AG09319 (cell line): ENCODE measurements around the gene TMPRSS9.

Source experiments
- DNase-seq: peaks from one replicate; pipeline ENCODE4 v3.0.0-alpha.2; 2010; ENCODE audit warnings: low read depth; ENCODE audit errors: extremely low read depth
- CTCF ChIP-seq: IDR thresholded peaks from 2 replicates; pipeline ENCODE4 v1.5.1; 2011; ENCODE audit warnings: low read depth, mild to moderate bottlenecking, inconsistent platforms, low read length, moderate library complexity

TMPRSS9 gene

GRCh38 chr19:2446381-2446780, 86.3 kb downstream of the TMPRSS9 start:
- DNase-seq, result no peak
- no peak for TF ChIP-seq CTCF

GRCh38 chr19:2449019-2449418, 89.0 kb downstream of the TMPRSS9 start:
- no peak for TF ChIP-seq CTCF
- no peak for DNase-seq

- DNase-seq, result no peak
- no peak for TF ChIP-seq CTCF
Measured at GRCh38 chr19:2451138-2451537, 91.1 kb downstream of the TMPRSS9 start.

GRCh38 chr19:2451741-2452140, 91.7 kb downstream of the TMPRSS9 start:
- no peak for TF ChIP-seq CTCF
- no peak for DNase-seq

- TF ChIP-seq CTCF, result no peak
- no peak for DNase-seq
Measured at GRCh38 chr19:2453431-2454025, 93.5 kb downstream of the TMPRSS9 start.

GRCh38 chr19:2454199-2454961, 94.3 kb downstream of the TMPRSS9 start:
- no peak for DNase-seq
- TF ChIP-seq CTCF, result no peak

- DNase-seq, result no peak
- no peak for TF ChIP-seq CTCF
Measured at GRCh38 chr19:2454962-2455850, 95.1 kb downstream of the TMPRSS9 start.
